K562 (cell line): Measurements from ENCODE around the gene ROPN1L. TPM values are rescaled to one million over a fixed set of nuclear protein-coding genes. Genes with fewer than 3 reads are reported as not detected.

Source experiments
- ATAC-seq: fragments of 200-7000 bp; cut with Tn5 transposase; 3 replicates; pipeline ENCODE4 v1.9.1; 2020; ENCODE audit warnings: moderate library complexity
- BruUV-seq: library from RNA; stranded (reverse); fragments of 400-500 nt; replicated peaks from 2 replicates; lab custom pipeline; 2021; lab: Mats Ljungman, UMichigan
- CTCF ChIA-PET: fragments of 300-600 bp; formaldehyde crosslinking; extraction: SDS; loops from one replicate; lab custom pipeline; 2021; ENCODE audit warnings: low intra/inter-chr PET ratio; lab: Yijun Ruan, JAX
- POLR2A ChIA-PET: fragments of 300-600, 350-650 bp; sonication (Branson Sonifier 250); formaldehyde crosslinking; extraction: SDS; loops from one replicate; lab custom pipeline; 2021; ENCODE audit warnings: antibody characterized with exemption, inconsistent platforms; lab: Yijun Ruan, JAX
- DNase-seq, 4 experiments: peaks; one replicate each; pipeline versions ENCODE4 v3.0.0 to v3.0.0-alpha.2; 2011 to 2018; ENCODE audit warnings: low spot score in 3 of 4, mixed read lengths in 3 of 4; ENCODE audit errors: extremely low read depth in 1 of 4
- FAIRE-seq: peaks from 2 replicates; lab custom pipeline; 2011; peaks lifted over from hg19 to GRCh38; lab: Jason Lieb, UNC
- H2AFZ ChIP-seq: 2 replicates; pipeline ENCODE4 v1.6.0; 2011; ENCODE audit warnings: low read depth, low read length, control low read depth, inconsistent platforms
- H3K27ac ChIP-seq: fragments of 200-600 bp; 3 replicates; pipeline ENCODE4 v1.8.0; 2011; ENCODE audit warnings: low read depth, mild to moderate bottlenecking, control low read depth, inconsistent platforms, low read length, moderate library complexity, mixed read lengths; ENCODE audit errors: extremely low read depth
- H3K27me3 ChIP-seq, 2 experiments: fragments of 300-600 bp in 1 of 2; 2 replicates in 1 of 2; 3 replicates in 1 of 2; pipeline versions ENCODE4 v1.6.0 to v1.8.0; 2011; ENCODE audit warnings: inconsistent platforms in 2 of 2, low read length in 2 of 2, mild to moderate bottlenecking in 1 of 2, mixed read lengths in 1 of 2, moderate library complexity in 1 of 2; ENCODE audit not compliant: control insufficient read depth in 2 of 2, insufficient read depth in 2 of 2
- H3K36me3 ChIP-seq: fragments of 300-600 bp; 3 replicates; pipeline ENCODE4 v1.8.0; 2011; ENCODE audit warnings: mild to moderate bottlenecking, low read length, inconsistent platforms; ENCODE audit not compliant: control insufficient read depth, insufficient read depth
- H3K4me1 ChIP-seq, 2 experiments: fragments of 200-600 bp in 1 of 2; replicated peaks in 1 of 2; 2 replicates in 1 of 2; 3 replicates in 1 of 2; pipeline versions ENCODE4 v1.5.1 to v1.8.0; 2011; ENCODE audit warnings: inconsistent platforms in 2 of 2, low read length in 2 of 2, mild to moderate bottlenecking in 1 of 2, mixed read lengths in 1 of 2, moderate library complexity in 1 of 2; ENCODE audit not compliant: control insufficient read depth in 2 of 2, insufficient read depth in 2 of 2
- H3K4me2 ChIP-seq: 2 replicates; pipeline ENCODE4 v1.6.1; 2011; ENCODE audit warnings: low read length, control low read depth, inconsistent platforms, mixed read lengths; ENCODE audit not compliant: insufficient read depth
- H3K4me3 ChIP-seq: fragments of 200-600 bp; sonication (generic), shearing (Covaris generic); 2 replicates; pipeline ENCODE4 v1.5.1; 2016; ENCODE audit warnings: control low read depth, inconsistent platforms
- H3K79me2 ChIP-seq: fragments of 200-600 bp; 3 replicates; pipeline ENCODE4 v1.8.0; 2011; ENCODE audit warnings: low read length, inconsistent platforms; ENCODE audit not compliant: control insufficient read depth, insufficient read depth
- H3K9ac ChIP-seq, 2 experiments: 2 replicates each; pipeline versions ENCODE4 v1.6.0 to v1.6.1; 2011; ENCODE audit warnings: low read depth in 2 of 2, low read length in 2 of 2, control low read depth in 1 of 2, inconsistent platforms in 1 of 2, mild to moderate bottlenecking in 1 of 2, mixed read lengths in 1 of 2; ENCODE audit not compliant: insufficient read depth in 1 of 2
- H3K9me1 ChIP-seq: one replicate; pipeline ENCODE4 v1.6.0; 2011; ENCODE audit warnings: inconsistent platforms, mild to moderate bottlenecking, low read length, moderate library complexity; ENCODE audit not compliant: control insufficient read depth, insufficient read depth
- H3K9me3 ChIP-seq: replicated peaks from 2 replicates; pipeline ENCODE4 v1.5.1; 2011; ENCODE audit warnings: low read depth, low read length, inconsistent platforms; ENCODE audit not compliant: control insufficient read depth, insufficient read depth
- H4K20me1 ChIP-seq: replicated peaks from 2 replicates; pipeline ENCODE4 v1.6.1; 2011; ENCODE audit warnings: low read length, inconsistent platforms, mixed read lengths; ENCODE audit not compliant: control insufficient read depth, insufficient read depth
- POLR2A ChIP-seq: fragments of 450-650 bp; conservative IDR thresholded peaks from 2 replicates; pipeline ENCODE4 v1.6.1; 2016
- SUPT5H ChIP-seq: fragments of 450-650 bp; IDR thresholded peaks from 2 replicates; pipeline ENCODE4 v1.6.1; 2016
- ZBTB34 ChIP-seq: fragments of 250-450 bp; sonication (Bioruptor Pico); IDR thresholded peaks from 2 replicates; pipeline ENCODE4 v1.8.0; 2021; ENCODE audit warnings: mild to moderate bottlenecking, moderate library complexity
- WGBS: fragments of 100-300 bp; shearing (Covaris generic); methylation state at CpG from one replicate; pipeline ENCODE4 v1.1.6; 2016; ENCODE audit warnings: low coverage, mixed read lengths; ENCODE audit not compliant: insufficient coverage; ENCODE audit errors: missing lambda C conversion rate; 5-methylcytosine and 5-hydroxymethylcytosine counted together
- in situ Hi-C: fragments of 300-500 bp; cut with MboI; formaldehyde crosslinking; loops from 4 replicates; pipeline ENCODE4 v1.15.0; 2018; ENCODE audit warnings: inconsistent platforms, mixed read lengths
- intact Hi-C: fragments of 100-400 bp; cut with micrococcal nuclease; formaldehyde crosslinking; loops from 2 replicates; pipeline ENCODE4 v1.14.2; 2022
- polyA plus RNA-seq, 8 experiments: library from polyadenylated mRNA; depleted of rRNA in 4 of 8; stranded (reverse) in 5 of 8; unstranded in 3 of 8; fragments of >200 nt; fragmentation: Nextera tagmentation in 2 of 8; fragmentation: Illumina TruSeq in 1 of 8; extraction: Ambion mirVana in 2 of 8; extraction: Trizol in 1 of 8; gene quantifications; 2 replicates each; pipeline versions ENCODE4 v1.2.1 to v1.2.3, GENCODE V29; 2011 to 2014; ENCODE audit warnings: inconsistent platforms in 1 of 8, missing spikeins in 1 of 8
- total RNA-seq, 7 experiments: library from RNA; depleted of rRNA in 6 of 7; stranded (reverse); fragments of >200 nt in 6 of 7; fragmentation: Illumina TruSeq in 2 of 7; extraction: Trizol in 2 of 7; gene quantifications; 2 replicates each; pipeline versions ENCODE4 v1.2.1 to v1.2.3, GENCODE V29; 2011 to 2021; ENCODE audit warnings: low replicate concordance in 1 of 7
- TF ChIP-seq, protein P1 (sequence below), 2 experiments: fragments of 450-650 bp; conservative IDR thresholded peaks; 2 replicates each; pipeline ENCODE4 v1.6.1; 2017; ENCODE audit warnings: mild to moderate bottlenecking in 2 of 2, moderate library complexity in 2 of 2
- TF ChIP-seq, protein P2 (sequence below): sonication (generic); formaldehyde crosslinking; IDR thresholded peaks from 2 replicates; pipeline ENCODE4 v1.8.0; 2022; ENCODE audit warnings: missing genetic modification reagents, mild to moderate bottlenecking, borderline replicate concordance

Gene ROPN1L
- total and polyA plus RNA-seq, 9 of the 15 experiments (the other 6 are each of a cell fraction or from before 2014, with no cell fraction given): 0.04 to 0.85 (median 0.24) TPM; not detected in 3

DNA sequence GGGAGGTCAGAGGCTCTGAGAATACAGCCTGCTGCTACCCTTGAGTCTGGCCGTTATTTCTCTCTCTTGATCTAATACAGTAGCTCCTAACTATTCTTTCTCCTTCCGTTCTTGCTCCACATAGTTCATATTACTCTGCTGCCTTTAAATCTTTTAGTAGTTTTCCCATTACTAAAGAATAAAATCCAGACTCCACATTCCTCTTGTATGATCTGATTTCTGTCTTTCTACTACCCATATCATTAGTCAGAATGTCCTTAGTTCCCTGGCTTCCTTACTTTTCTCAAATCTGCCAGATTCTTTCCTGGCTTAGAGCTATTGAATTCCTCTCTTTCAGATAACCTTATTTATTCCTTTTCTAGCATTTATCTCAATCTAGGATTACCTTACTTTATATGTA lies 48.2 kb upstream of the ROPN1L start (continued):
- TF ChIP-seq, protein P1, sequence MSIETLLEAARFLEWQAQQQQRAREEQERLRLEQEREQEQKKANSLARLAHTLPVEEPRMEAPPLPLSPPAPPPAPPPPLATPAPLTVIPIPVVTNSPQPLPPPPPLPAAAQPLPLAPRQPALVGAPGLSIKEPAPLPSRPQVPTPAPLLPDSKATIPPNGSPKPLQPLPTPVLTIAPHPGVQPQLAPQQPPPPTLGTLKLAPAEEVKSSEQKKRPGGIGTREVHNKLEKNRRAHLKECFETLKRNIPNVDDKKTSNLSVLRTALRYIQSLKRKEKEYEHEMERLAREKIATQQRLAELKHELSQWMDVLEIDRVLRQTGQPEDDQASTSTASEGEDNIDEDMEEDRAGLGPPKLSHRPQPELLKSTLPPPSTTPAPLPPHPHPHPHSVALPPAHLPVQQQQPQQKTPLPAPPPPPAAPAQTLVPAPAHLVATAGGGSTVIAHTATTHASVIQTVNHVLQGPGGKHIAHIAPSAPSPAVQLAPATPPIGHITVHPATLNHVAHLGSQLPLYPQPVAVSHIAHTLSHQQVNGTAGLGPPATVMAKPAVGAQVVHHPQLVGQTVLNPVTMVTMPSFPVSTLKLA (conservative IDR thresholded peaks at IDR 0.05): no peak
- TF ChIP-seq, protein P2, sequence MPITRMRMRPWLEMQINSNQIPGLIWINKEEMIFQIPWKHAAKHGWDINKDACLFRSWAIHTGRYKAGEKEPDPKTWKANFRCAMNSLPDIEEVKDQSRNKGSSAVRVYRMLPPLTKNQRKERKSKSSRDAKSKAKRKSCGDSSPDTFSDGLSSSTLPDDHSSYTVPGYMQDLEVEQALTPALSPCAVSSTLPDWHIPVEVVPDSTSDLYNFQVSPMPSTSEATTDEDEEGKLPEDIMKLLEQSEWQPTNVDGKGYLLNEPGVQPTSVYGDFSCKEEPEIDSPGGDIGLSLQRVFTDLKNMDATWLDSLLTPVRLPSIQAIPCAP (CRISPR knock-in tag): no peak

GRCh38 chr5:10396552-10396951 lies 45.1 kb upstream of the ROPN1L start:
- Histone ChIP-seq H3K4me3 (no peak overlapping the region), H3K79me2 (peaks cover 15% of the 10 kb centered on the region; the same call in 2 of the 3 replicates), H3K27me3 (no peaks in the 10 kb centered on the region), H4K20me1 (no peaks in the 10 kb centered on the region), H3K36me3 (peaks cover 94% of the 10 kb centered on the region), H3K4me2 (no peak overlapping the region), H3K9me1 (no peaks in the 10 kb centered on the region), H3K9me3 (no peaks in the 10 kb centered on the region), H3K4me1 (no peaks in the 10 kb centered on the region), H3K9ac (no peak overlapping the region), H3K27ac (no peak overlapping the region), H2AFZ (no peak overlapping the region)
- FAIRE-seq: no peak
- peak; percentile 54 for TF ChIP-seq POLR2A
- no peak for TF ChIP-seq ZBTB34
- peak; percentile 52 for TF ChIP-seq SUPT5H
- intact Hi-C loops (no loop called here), in situ Hi-C loops (no loop called here)
- CTCF ChIA-PET: no interaction called here
- 61% methylated on average over 5 of the region's 5 CpGs for WGBS
- BruUV-seq: no TSS peak
- peak in 2 of 4 experiments; percentile 41 to 52 for DNase-seq
- peak; percentile 42 for ATAC-seq
- POLR2A ChIA-PET: interaction anchor here (1.1 kb wide), 1 partner anchor 10 kb away, joined by 3 read pairs; no protein-coding TSS in a partner anchor
